IMR-90 (cell line): ENCODE data around the gene DZIP1L. TPM values are rescaled to one million over a fixed set of nuclear protein-coding genes. Genes with fewer than 3 reads are reported as not detected.

Experiments
- ATAC-seq: fragments of 200-7000 bp; cut with Tn5 transposase; 2 replicates; pipeline ENCODE4 v1.9.1; 2020; ENCODE audit warnings: low read depth, mild to moderate bottlenecking, moderate library complexity
- BruUV-seq: library from RNA; stranded (reverse); fragments of 400-500 nt; replicated peaks from 2 replicates; lab custom pipeline; 2021; lab: Mats Ljungman, UMichigan
- CTCF ChIA-PET: fragments of 300-600 bp; formaldehyde crosslinking; extraction: SDS; loops from one replicate; lab custom pipeline; 2021; ENCODE audit warnings: antibody characterized with exemption; lab: Yijun Ruan, JAX
- POLR2A ChIA-PET: fragments of 300-600 bp; sonication (Branson Sonifier 250); formaldehyde crosslinking; loops from one replicate; lab custom pipeline; 2022; ENCODE audit warnings: antibody characterized with exemption; ENCODE audit not compliant: unreplicated experiment; lab: Charles Lee
- DNase-seq: peaks from one replicate; pipeline ENCODE4 v3.0.0; 2013
- H2AFZ ChIP-seq: replicated peaks from 2 replicates; pipeline ENCODE3; 2013; ENCODE audit warnings: low read length, mild to moderate bottlenecking; ENCODE audit not compliant: poor library complexity
- H2AK5ac ChIP-seq: 2 replicates; pipeline ENCODE4 v1.6.1; 2013; ENCODE audit warnings: low read depth, low read length, inconsistent platforms
- H2AK9ac ChIP-seq: replicated peaks from 2 replicates; pipeline ENCODE3; 2013; ENCODE audit warnings: mild to moderate bottlenecking, low read depth, low read length, moderate library complexity; ENCODE audit not compliant: poor library complexity
- H2BK120ac ChIP-seq: 2 replicates; pipeline ENCODE4 v1.6.1; 2013; ENCODE audit warnings: low read depth, low read length, inconsistent platforms
- H2BK15ac ChIP-seq: 3 replicates; pipeline ENCODE4 v1.6.1; 2013; ENCODE audit warnings: low read depth, low read length, inconsistent platforms
- H2BK20ac ChIP-seq: 2 replicates; pipeline ENCODE4 v1.6.1; 2013; ENCODE audit warnings: low read depth, mild to moderate bottlenecking, inconsistent platforms, low read length, moderate library complexity
- H2BK5ac ChIP-seq: 2 replicates; pipeline ENCODE4 v1.6.1; 2013; ENCODE audit warnings: mild to moderate bottlenecking, low read depth, low read length, inconsistent platforms; ENCODE audit not compliant: poor library complexity, severe bottlenecking
- H3K14ac ChIP-seq: replicated peaks from 2 replicates; pipeline ENCODE4 v1.6.1; 2013; ENCODE audit warnings: low read depth, low read length, inconsistent platforms
- H3K18ac ChIP-seq: 2 replicates; pipeline ENCODE4 v1.6.1; 2013; ENCODE audit warnings: low read depth, low read length, control low read depth
- H3K23ac ChIP-seq: 2 replicates; pipeline ENCODE4 v1.6.1; 2013; ENCODE audit warnings: low read depth, low read length, inconsistent platforms
- H3K27ac ChIP-seq: 2 replicates; pipeline ENCODE4 v1.5.1; 2013; ENCODE audit warnings: mild to moderate bottlenecking, control low read depth, low read length; ENCODE audit not compliant: insufficient read depth
- H3K27me3 ChIP-seq: 2 replicates; pipeline ENCODE4 v1.6.1; 2013; ENCODE audit warnings: low read length; ENCODE audit not compliant: control insufficient read depth, insufficient read depth
- H3K36me3 ChIP-seq: 2 replicates; pipeline ENCODE4 v1.6.1; 2013; ENCODE audit warnings: low read length, mixed read lengths; ENCODE audit not compliant: control insufficient read depth, insufficient read depth
- H3K4ac ChIP-seq: 2 replicates; pipeline ENCODE4 v1.6.1; 2013; ENCODE audit warnings: low read depth, low read length, inconsistent platforms
- H3K4me1 ChIP-seq: 2 replicates; pipeline ENCODE4 v1.6.1; 2013; ENCODE audit warnings: low read length, mixed read lengths; ENCODE audit not compliant: control insufficient read depth, insufficient read depth
- H3K4me2 ChIP-seq: 2 replicates; pipeline ENCODE4 v1.6.1; 2013; ENCODE audit warnings: low read depth, mild to moderate bottlenecking, control low read depth, low read length, moderate library complexity
- H3K4me3 ChIP-seq: 2 replicates; pipeline ENCODE4 v1.5.1; 2013; ENCODE audit warnings: low read depth, mild to moderate bottlenecking, control low read depth, low read length, moderate library complexity; ENCODE audit not compliant: insufficient read depth
- H3K56ac ChIP-seq: 2 replicates; pipeline ENCODE4 v1.6.1; 2013; ENCODE audit warnings: low read length, inconsistent platforms; ENCODE audit not compliant: insufficient read depth; ENCODE audit errors: extremely low read depth
- H3K79me1 ChIP-seq, 2 experiments: 2 replicates each; pipeline ENCODE4 v1.6.1; 2013; ENCODE audit warnings: low read length in 2 of 2, inconsistent platforms in 1 of 2, low read depth in 1 of 2
- H3K9ac ChIP-seq: 2 replicates; pipeline ENCODE4 v1.6.1; 2013; ENCODE audit warnings: low read depth, low read length, control low read depth
- H3K9me1 ChIP-seq: 2 replicates; pipeline ENCODE4 v1.6.1; 2013; ENCODE audit warnings: low read length, inconsistent platforms; ENCODE audit not compliant: insufficient read depth
- H3K9me3 ChIP-seq: 2 replicates; pipeline ENCODE4 v1.6.1; 2013; ENCODE audit warnings: low read length; ENCODE audit not compliant: control insufficient read depth, insufficient read depth
- H4K20me1 ChIP-seq: 2 replicates; pipeline ENCODE4 v1.6.1; 2013; ENCODE audit warnings: low read length, inconsistent platforms; ENCODE audit not compliant: insufficient read depth
- H4K5ac ChIP-seq: 2 replicates; pipeline ENCODE4 v1.6.1; 2013; ENCODE audit warnings: mild to moderate bottlenecking, low read depth, low read length, control low read depth
- H4K8ac ChIP-seq, 2 experiments: 2 replicates each; pipeline ENCODE4 v1.6.1; 2013; ENCODE audit warnings: low read depth in 2 of 2, low read length in 2 of 2, control low read depth in 1 of 2, inconsistent platforms in 1 of 2
- H4K91ac ChIP-seq: 2 replicates; pipeline ENCODE4 v1.6.1; 2013; ENCODE audit warnings: low read depth, low read length, inconsistent platforms; ENCODE audit not compliant: insufficient read depth
- BHLHE40 ChIP-seq: fragments of 150-350 bp; IDR thresholded peaks from 2 replicates; pipeline ENCODE4 v1.6.1; 2016; ENCODE audit warnings: mild to moderate bottlenecking, low read depth, low read length
- CEBPB ChIP-seq: IDR thresholded peaks from 2 replicates; pipeline ENCODE4 v1.6.1; 2012; ENCODE audit warnings: low read depth, low read length, improper control_type of control experiment
- CHD1 ChIP-seq: IDR thresholded peaks from 2 replicates; pipeline ENCODE4 v1.6.1; 2012; ENCODE audit warnings: low read depth, low read length, improper control_type of control experiment
- CTCF ChIP-seq: conservative IDR thresholded peaks from 2 replicates; pipeline ENCODE4 v1.5.1; 2012; ENCODE audit warnings: mild to moderate bottlenecking, low read depth, low read length, improper control_type of control experiment
- FOS ChIP-seq: fragments of 150-350 bp; IDR thresholded peaks from 2 replicates; pipeline ENCODE4 v1.6.1; 2016; ENCODE audit warnings: low read depth, low read length
- MAFK ChIP-seq: IDR thresholded peaks from 2 replicates; pipeline ENCODE4 v1.6.1; 2012; ENCODE audit warnings: low read depth, low read length, improper control_type of control experiment
- MAZ ChIP-seq: IDR thresholded peaks from 2 replicates; pipeline ENCODE4 v1.6.1; 2012; ENCODE audit warnings: low read depth, mild to moderate bottlenecking, low read length, improper control_type of control experiment, moderate library complexity, borderline replicate concordance
- MXI1 ChIP-seq: IDR thresholded peaks from 2 replicates; pipeline ENCODE4 v1.6.1; 2012; ENCODE audit warnings: low read depth, mild to moderate bottlenecking, low read length, moderate library complexity, borderline replicate concordance
- NFE2L2 ChIP-seq: fragments of 150-350 bp; IDR thresholded peaks from 2 replicates; pipeline ENCODE4 v1.6.1; 2016; ENCODE audit warnings: low read depth, mild to moderate bottlenecking, low read length
- RCOR1 ChIP-seq: IDR thresholded peaks from 2 replicates; pipeline ENCODE4 v1.6.1; 2012; ENCODE audit warnings: mild to moderate bottlenecking, low read length, improper control_type of control experiment; ENCODE audit not compliant: insufficient replicate concordance
- RFX5 ChIP-seq: IDR thresholded peaks from 2 replicates; pipeline ENCODE4 v1.8.0; 2012; ENCODE audit warnings: low read depth, mild to moderate bottlenecking, low read length, moderate library complexity
- SMC3 ChIP-seq: fragments of 150-350 bp; IDR thresholded peaks from 2 replicates; pipeline ENCODE4 v1.6.1; 2016; ENCODE audit warnings: low read depth, mild to moderate bottlenecking, antibody characterized with exemption, low read length, moderate library complexity
- dilution Hi-C: fragments of 300-500 bp; cut with HindIII; formaldehyde crosslinking; loops from one replicate; pipeline ENCODE4 v1.14.3; 2018; ENCODE audit warnings: low sequenced_read_pairs; ENCODE audit not compliant: unreplicated experiment
- in situ Hi-C: fragments of 300-500 bp; cut with MboI; formaldehyde crosslinking; loops from 3 replicates; pipeline ENCODE4 v1.14.3; 2019; ENCODE audit warnings: low sequenced_read_pairs, inconsistent platforms, mixed read lengths
- intact Hi-C: fragments of 100-400 bp; cut with micrococcal nuclease; formaldehyde crosslinking; loops from 2 replicates; pipeline ENCODE4 v1.10.0; 2022
- polyA plus RNA-seq, 3 experiments: library from polyadenylated mRNA; depleted of rRNA; stranded (reverse); fragments of >200 nt; gene quantifications; 2 replicates each; pipeline ENCODE4 v1.2.3, GENCODE V29; 2012; ENCODE audit warnings: low replicate concordance in 1 of 3
- total RNA-seq: library from RNA; depleted of rRNA; stranded (reverse); fragments of >200 nt; gene quantifications from 2 replicates; pipeline ENCODE4 v1.2.3, GENCODE V29; 2012
- TF ChIP-seq, protein P1 (sequence below): fragments of 150-350 bp; IDR thresholded peaks from 2 replicates; pipeline ENCODE4 v1.6.1; 2016; ENCODE audit warnings: low read depth, mild to moderate bottlenecking, low read length, moderate library complexity, borderline replicate concordance
- TF ChIP-seq, protein P2 (sequence below): fragments of 150-350 bp; IDR thresholded peaks from 2 replicates; pipeline ENCODE4 v1.6.1; 2017; ENCODE audit warnings: mild to moderate bottlenecking, antibody characterized with exemption, low read length, low read depth

The DZIP1L gene
- total and polyA plus RNA-seq, 2 of the 4 experiments (the other 2 are of a cell fraction) = 12.9 to 14.7 TPM

- intact Hi-C loops (no loop called here), in situ Hi-C loops (no loop called here)
Measured at GRCh38 chr3:138025553-138025952, 89.9 kb downstream of the DZIP1L start.

More at GRCh38 chr3:138025553-138025952, 89.9 kb downstream of the DZIP1L start:
- Histone ChIP-seq H3K23ac (no peak overlapping the region), H3K9ac (no peak overlapping the region), H2BK15ac (no peak overlapping the region), H4K5ac (no peak overlapping the region), H3K9me1 (peaks cover 5% of the 10 kb centered on the region; the same call in 1 of the 2 replicates), H2AK5ac (no peak overlapping the region), H4K91ac (no peak overlapping the region), H2BK5ac (no peak overlapping the region), H3K36me3 (peaks cover 6% of the 10 kb centered on the region), H2BK20ac (no peak overlapping the region), H3K27ac (no peak overlapping the region), H3K56ac (no peak overlapping the region), H3K4me1 (no peaks in the 10 kb centered on the region), H3K9me3 (no peaks in the 10 kb centered on the region), H3K4ac (no peak overlapping the region), H4K8ac (no peak overlapping the region), H3K18ac (no peak overlapping the region), H3K79me1 (no peaks in the 10 kb centered on the region), H3K27me3 (no peaks in the 10 kb centered on the region), H3K4me2 (no peak overlapping the region), H3K4me3 (no peak overlapping the region), H3K14ac (no peak overlapping the region), H2BK120ac (no peak overlapping the region), H2AFZ (no peak overlapping the region), H4K20me1 (no peaks in the 10 kb centered on the region), H2AK9ac (no peak overlapping the region)
- TF ChIP-seq CHD1 (no peak), RCOR1 (no peak), BHLHE40 (no peak), FOS (no peak), MXI1 (no peak), SMC3 (no peak), MAZ (no peak), CEBPB (no peak), RFX5 (no peak), NFE2L2 (no peak), MAFK (no peak), CTCF (no peak)
- TF ChIP-seq, protein P1, sequence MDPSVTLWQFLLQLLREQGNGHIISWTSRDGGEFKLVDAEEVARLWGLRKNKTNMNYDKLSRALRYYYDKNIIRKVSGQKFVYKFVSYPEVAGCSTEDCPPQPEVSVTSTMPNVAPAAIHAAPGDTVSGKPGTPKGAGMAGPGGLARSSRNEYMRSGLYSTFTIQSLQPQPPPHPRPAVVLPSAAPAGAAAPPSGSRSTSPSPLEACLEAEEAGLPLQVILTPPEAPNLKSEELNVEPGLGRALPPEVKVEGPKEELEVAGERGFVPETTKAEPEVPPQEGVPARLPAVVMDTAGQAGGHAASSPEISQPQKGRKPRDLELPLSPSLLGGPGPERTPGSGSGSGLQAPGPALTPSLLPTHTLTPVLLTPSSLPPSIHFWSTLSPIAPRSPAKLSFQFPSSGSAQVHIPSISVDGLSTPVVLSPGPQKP = no peak
- TF ChIP-seq, protein P2, sequence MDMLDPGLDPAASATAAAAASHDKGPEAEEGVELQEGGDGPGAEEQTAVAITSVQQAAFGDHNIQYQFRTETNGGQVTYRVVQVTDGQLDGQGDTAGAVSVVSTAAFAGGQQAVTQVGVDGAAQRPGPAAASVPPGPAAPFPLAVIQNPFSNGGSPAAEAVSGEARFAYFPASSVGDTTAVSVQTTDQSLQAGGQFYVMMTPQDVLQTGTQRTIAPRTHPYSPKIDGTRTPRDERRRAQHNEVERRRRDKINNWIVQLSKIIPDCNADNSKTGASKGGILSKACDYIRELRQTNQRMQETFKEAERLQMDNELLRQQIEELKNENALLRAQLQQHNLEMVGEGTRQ = no peak
- BruUV-seq = no TSS peak
- ATAC-seq (no peak), DNase-seq (no peak)
- ChIA-PET POLR2A (no interaction called here), CTCF (no interaction called here)
- dilution Hi-C loops = no loop called here
